Activated CD4-positive, alpha-beta T cell treated with anti-CD3 and anti-CD28 coated beads, Interleukin-2, amount 10 ng/mL, durations not matched to agents 7 days and 5 days (primary cell): ENCODE data around the gene TTYH1. TPM values are rescaled to one million over a fixed set of nuclear protein-coding genes. Genes with fewer than 3 reads are reported as not detected.

Experiments used
- total RNA-seq, 2 experiments: library from RNA; stranded (reverse); gene quantifications; one replicate each; pipeline ENCODE4 v1.2.3, GENCODE V29; 2021

The TTYH1 gene
- total RNA-seq, 2 experiments from 2014 or later = 0.72 to 1.2 TPM

Other genes with a start within 250 kb of the TTYH1 start
- 1 to 10 TPM; 4.6 to 4.9 TPM for gene TMC4, start 242.3 kb upstream of the TTYH1 start, total RNA-seq
- 10 to 100 TPM; 56.0 to 61.0 TPM for gene MBOAT7, start 225.9 kb upstream of the TTYH1 start, total RNA-seq
- 10 to 100 TPM in 1 of 2 experiments, 1 to 10 TPM in 1; 7.9 to 10.2 TPM for gene TSEN34, start 224.2 kb upstream of the TTYH1 start, total RNA-seq
- gene RPS9, start 214.6 kb upstream of the TTYH1 start, total RNA-seq = 1,000 to 10,000 TPM; 1,257 to 1,351 TPM
- 1 to 10 TPM in 1 of 2 experiments, under 1 TPM in 1; 0.62 to 2.0 TPM for gene LILRB3, start 192.5 kb upstream of the TTYH1 start, total RNA-seq
- under 1 TPM; 0.37 to 0.45 TPM for gene LILRA6, start 172.7 kb upstream of the TTYH1 start, total RNA-seq
- not detected for gene LILRB5, start 158.2 kb upstream of the TTYH1 start, total RNA-seq
- not detected for gene LILRB2, start 134.4 kb upstream of the TTYH1 start, total RNA-seq
- gene LILRA5, start 102.3 kb upstream of the TTYH1 start, total RNA-seq = not detected
- not detected for gene LILRA4, start 76.3 kb upstream of the TTYH1 start, total RNA-seq
- 10 to 100 TPM; 54.0 to 59.3 TPM for gene LAIR1, start 50.5 kb upstream of the TTYH1 start, total RNA-seq
- gene LENG8, start 33.7 kb downstream of the TTYH1 start, total RNA-seq = 100 to 1,000 TPM; 245 to 248 TPM
- gene LENG9, start 48.3 kb downstream of the TTYH1 start, total RNA-seq = 1 to 10 TPM; 3.8 to 5.4 TPM
- gene CDC42EP5, start 57.8 kb downstream of the TTYH1 start, total RNA-seq = not detected
- 1 to 10 TPM; 3.1 to 3.7 TPM for gene LAIR2, start 87.4 kb downstream of the TTYH1 start, total RNA-seq
- gene LILRA2, start 158.3 kb downstream of the TTYH1 start, total RNA-seq = not detected
- not detected for gene LILRA1, start 178.2 kb downstream of the TTYH1 start, total RNA-seq
- gene LILRB1, start 215.0 kb downstream of the TTYH1 start, total RNA-seq = not detected
- not detected for gene LILRB4, start 247.5 kb downstream of the TTYH1 start, total RNA-seq